Right ventricle myocardium superior (tissue), 1 donor: ENCODE results near the gene PFN3. TPM values are rescaled to one million over a fixed set of nuclear protein-coding genes. Genes with fewer than 3 reads are reported as not detected.
"Not testable (repeated sequence)": the region's sequence is repeated elsewhere in the genome, so short reads cannot be mapped to it uniquely, and the experiment has no call there.

ENCODE experiments used
- ATAC-seq: fragments of 200-7000 bp; cut with Tn5 transposase; one replicate; pipeline ENCODE4 v1.9.1; 2020; ENCODE audit warnings: mild to moderate bottlenecking; ENCODE audit not compliant: poor library complexity
- DNase-seq: peaks from one replicate; pipeline ENCODE4 v3.0.0-alpha.2; 2020
- intact Hi-C: fragments of 100-400 bp; cut with DNase I; formaldehyde crosslinking; loops from one replicate; pipeline ENCODE4 v1.11.2; 2022
- total RNA-seq: library from RNA; stranded (reverse); fragmentation: NEBNext Ultra II Directional; extraction: Animal tissue kit (Norgen Biotek cat#: 25700); gene quantifications from one replicate; pipeline ENCODE4 v1.2.1, GENCODE V29; 2021
- donor health status: DM: no; HTN: yes; CAD: no; lungs with severe emphysema.

Gene PFN3
- total RNA-seq, 1 donor from 2014 or later, result not detected

- ATAC-seq (no peak), DNase-seq (no peak)
- intact Hi-C loops, result no loop called here
Observed at GRCh38 chr5:177367981-177368868, 32.2 kb downstream of the PFN3 start.

- intact Hi-C loops, result no loop called here
- DNase-seq, result no peak
Observed at GRCh38 chr5:177367323-177367848, 33.1 kb downstream of the PFN3 start.

GRCh38 chr5:177366528-177367322 lies 33.7 kb downstream of the PFN3 start:
- intact Hi-C loops, result no loop called here
- peak; percentile 92 for DNase-seq
- ATAC-seq, result peak; percentile 88

More at GRCh38 chr5:177367323-177367848, 33.1 kb downstream of the PFN3 start:
- peak; percentile 5 for ATAC-seq

- intact Hi-C loops, result no loop called here
- DNase-seq, result no peak
- no peak for ATAC-seq
Observed at GRCh38 chr5:177365845-177366527, 34.5 kb downstream of the PFN3 start.

GRCh38 chr5:177364159-177364962 lies 36.1 kb downstream of the PFN3 start:
- ATAC-seq (no peak), DNase-seq (peak; percentile 14)
- intact Hi-C loops, result no loop called here

GRCh38 chr5:177363565-177363964 lies 36.9 kb downstream of the PFN3 start:
- ATAC-seq (no peak), DNase-seq (no peak)
- intact Hi-C loops, result no loop called here

- ATAC-seq (peak; percentile 67), DNase-seq (peak; percentile 76)
- intact Hi-C loops, result no loop called here
Observed at GRCh38 chr5:177362610-177363507, 37.6 kb downstream of the PFN3 start.

GRCh38 chr5:177362292-177362609 lies 38.2 kb downstream of the PFN3 start:
- intact Hi-C loops, result no loop called here
- ATAC-seq, result no peak
- DNase-seq, result no peak

GRCh38 chr5:177361418-177362291 lies 38.8 kb downstream of the PFN3 start:
- DNase-seq, result no peak
- no peak for ATAC-seq
- intact Hi-C loops, result no loop called here

- intact Hi-C loops, ATAC-seq, DNase-seq: not testable (repeated sequence)
Observed at GRCh38 chr5:177360740-177361139, 39.7 kb downstream of the PFN3 start.

GRCh38 chr5:177359860-177360259 lies 40.6 kb downstream of the PFN3 start:
- DNase-seq (no peak), ATAC-seq (no peak)
- intact Hi-C loops, result no loop called here

GRCh38 chr5:177359451-177359851 lies 41.0 kb downstream of the PFN3 start:
- intact Hi-C loops, result no loop called here
- ATAC-seq (no peak), DNase-seq (peak; percentile 32)

GRCh38 chr5:177358370-177358819 lies 42.1 kb downstream of the PFN3 start:
- DNase-seq (peak; percentile 52), ATAC-seq (peak; percentile 33)
- intact Hi-C loops, result no loop called here

- DNase-seq, result peak; percentile 78
- peak; percentile 70 for ATAC-seq
- intact Hi-C loops, result no loop called here
Observed at GRCh38 chr5:177357459-177358351, 42.8 kb downstream of the PFN3 start, which contains the start of gene RGS14. Gene RGS14 (plus strand): TSS chr5:177357924. CDS start chr5:177358025, 101 bp downstream.

- DNase-seq (peak; percentile 30), ATAC-seq (no peak)
- intact Hi-C loops, result no loop called here
Observed at GRCh38 chr5:177357146-177357458, 43.4 kb downstream of the PFN3 start.
